ENCODE measurements around the gene GJA4.
"Not testable (repeated sequence)": the region's sequence is repeated elsewhere in the genome, so short reads cannot be mapped to it uniquely, and the experiment has no call there.

GJA4 gene

GRCh38 chr1:34790985-34791384 lies 1.8 kb upstream of the GJA4 start:
- no peak overlapping the region for H3K27ac ChIP-seq (ENCODE audit: low read length)
- no peak overlapping the region for H3K4me3 ChIP-seq (ENCODE audit: low read length in 2 of 2)
- H3K9me3 ChIP-seq (ENCODE audit: control insufficient read depth in 2 of 2, low read length in 2 of 2): no peaks in the 10 kb centered on the region
- H3K4me1 ChIP-seq (ENCODE audit: control insufficient read depth, insufficient read depth, low read length): peaks cover 4% of the 10 kb centered on the region
- H3K9ac ChIP-seq (ENCODE audit: low read length in 2 of 2): no peak overlapping the region
- peaks cover 0 to 9% of the 10 kb centered on the region in 2 donors for H3K36me3 ChIP-seq (ENCODE audit: control insufficient read depth in 2 of 2, insufficient read depth in 2 of 2, low read length in 2 of 2)
- peaks cover 16 to 17% of the 10 kb centered on the region in 2 donors for H3K27me3 ChIP-seq (ENCODE audit: control insufficient read depth in 1 of 2, insufficient read depth in 2 of 2, low read length in 2 of 2)

DNA sequence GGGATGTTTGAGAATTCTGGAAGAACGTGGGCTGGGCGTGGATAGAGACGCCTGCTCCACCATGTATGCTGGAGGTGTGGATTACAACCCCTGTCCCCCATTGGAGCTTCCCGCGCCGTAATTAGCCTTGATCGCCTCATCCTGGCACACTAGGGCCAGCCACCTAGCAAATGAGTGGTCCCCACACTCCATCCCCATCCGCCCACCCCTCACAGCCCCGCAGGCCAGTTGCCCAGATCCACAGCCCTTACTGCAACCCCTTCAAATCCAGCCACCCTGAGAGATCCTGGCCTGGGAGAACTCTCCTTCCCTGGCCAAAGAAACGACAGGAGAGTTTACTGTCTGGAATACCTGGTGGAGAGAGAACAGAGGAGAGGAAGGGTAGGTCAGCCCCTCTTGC lies 375 bp upstream of the GJA4 start:
- Histone ChIP-seq H3K36me3 (ENCODE audit: control insufficient read depth in 2 of 2, insufficient read depth in 2 of 2, low read length in 2 of 2) (peaks cover 0 to 9% of the 10 kb centered on the region in 2 donors), H3K9ac (ENCODE audit: low read length in 2 of 2) (no peak overlapping the region), H3K27ac (ENCODE audit: low read length) (no peak overlapping the region), H3K4me3 (ENCODE audit: low read length in 2 of 2) (no peak overlapping the region), H3K27me3 (ENCODE audit: control insufficient read depth in 1 of 2, insufficient read depth in 2 of 2, low read length in 2 of 2) (peaks cover 16 to 17% of the 10 kb centered on the region in 2 donors), H3K9me3 (ENCODE audit: control insufficient read depth in 2 of 2, low read length in 2 of 2) (no peaks in the 10 kb centered on the region), H3K4me1 (ENCODE audit: control insufficient read depth, insufficient read depth, low read length) (peaks cover 4% of the 10 kb centered on the region)

GRCh38 chr1:34794001-34794789 lies 1.4 kb downstream of the GJA4 start:
- peaks cover 4% of the 10 kb centered on the region for H3K4me1 ChIP-seq (ENCODE audit: control insufficient read depth, insufficient read depth, low read length)
- peaks cover 0 to 9% of the 10 kb centered on the region in 2 donors for H3K36me3 ChIP-seq (ENCODE audit: control insufficient read depth in 2 of 2, insufficient read depth in 2 of 2, low read length in 2 of 2)
- no peak overlapping the region for H3K27ac ChIP-seq (ENCODE audit: low read length)
- H3K4me3 ChIP-seq (ENCODE audit: low read length in 2 of 2): peak overlapping the region in 1 of 2 donors; percentile 40
- no peaks in the 10 kb centered on the region for H3K9me3 ChIP-seq (ENCODE audit: control insufficient read depth in 2 of 2, low read length in 2 of 2)
- peaks cover 16 to 17% of the 10 kb centered on the region in 2 donors for H3K27me3 ChIP-seq (ENCODE audit: control insufficient read depth in 1 of 2, insufficient read depth in 2 of 2, low read length in 2 of 2)
- no peak overlapping the region for H3K9ac ChIP-seq (ENCODE audit: low read length in 2 of 2)

DNA sequence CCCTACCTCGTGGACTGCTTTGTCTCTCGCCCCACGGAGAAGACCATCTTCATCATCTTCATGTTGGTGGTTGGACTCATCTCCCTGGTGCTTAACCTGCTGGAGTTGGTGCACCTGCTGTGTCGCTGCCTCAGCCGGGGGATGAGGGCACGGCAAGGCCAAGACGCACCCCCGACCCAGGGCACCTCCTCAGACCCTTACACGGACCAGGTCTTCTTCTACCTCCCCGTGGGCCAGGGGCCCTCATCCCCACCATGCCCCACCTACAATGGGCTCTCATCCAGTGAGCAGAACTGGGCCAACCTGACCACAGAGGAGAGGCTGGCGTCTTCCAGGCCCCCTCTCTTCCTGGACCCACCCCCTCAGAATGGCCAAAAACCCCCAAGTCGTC lies 2.0 kb downstream of the GJA4 start:
- Histone ChIP-seq H3K9me3 (ENCODE audit: control insufficient read depth in 2 of 2, low read length in 2 of 2) (no peaks in the 10 kb centered on the region), H3K27ac (ENCODE audit: low read length) (no peak overlapping the region), H3K9ac (ENCODE audit: low read length in 2 of 2) (no peak overlapping the region), H3K27me3 (ENCODE audit: control insufficient read depth in 1 of 2, insufficient read depth in 2 of 2, low read length in 2 of 2) (peaks cover 16 to 17% of the 10 kb centered on the region in 2 donors), H3K36me3 (ENCODE audit: control insufficient read depth in 2 of 2, insufficient read depth in 2 of 2, low read length in 2 of 2) (peaks cover 0 to 9% of the 10 kb centered on the region in 2 donors), H3K4me3 (ENCODE audit: low read length in 2 of 2) (peak overlapping the region in 1 of 2 donors; percentile 40), H3K4me1 (ENCODE audit: control insufficient read depth, insufficient read depth, low read length) (peaks cover 4% of the 10 kb centered on the region)

DNA sequence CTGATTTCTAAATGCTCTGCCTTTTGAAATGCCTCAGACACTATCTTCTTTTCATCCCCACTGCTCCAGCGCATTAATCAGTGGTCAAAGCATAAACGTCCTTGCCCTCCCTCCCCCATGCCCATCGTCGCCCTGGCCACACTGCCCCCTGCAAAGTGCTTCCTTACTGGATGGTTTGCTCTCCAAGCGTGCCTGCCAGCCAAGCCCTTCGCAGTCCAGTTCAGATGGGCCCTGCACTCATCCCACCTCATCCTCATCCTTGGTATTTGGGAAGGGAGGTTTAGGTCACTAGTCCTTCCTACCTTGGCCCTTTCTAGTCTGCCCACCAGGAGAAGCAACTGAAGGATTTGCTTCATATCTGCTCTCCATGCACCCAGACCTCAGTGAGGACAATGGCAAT lies 3.1 kb downstream of the GJA4 start:
- Histone ChIP-seq H3K9ac (ENCODE audit: low read length in 2 of 2) (no peak overlapping the region), H3K9me3 (ENCODE audit: control insufficient read depth in 2 of 2, low read length in 2 of 2) (no peaks in the 10 kb centered on the region), H3K4me1 (ENCODE audit: control insufficient read depth, insufficient read depth, low read length) (peaks cover 4% of the 10 kb centered on the region), H3K4me3 (ENCODE audit: low read length in 2 of 2) (peak overlapping the region in 1 of 2 donors; percentile 54), H3K27ac (ENCODE audit: low read length) (no peak overlapping the region), H3K27me3 (ENCODE audit: control insufficient read depth in 1 of 2, insufficient read depth in 2 of 2, low read length in 2 of 2) (peaks cover 16 to 17% of the 10 kb centered on the region in 2 donors), H3K36me3 (ENCODE audit: control insufficient read depth in 2 of 2, insufficient read depth in 2 of 2, low read length in 2 of 2) (peaks cover 0 to 9% of the 10 kb centered on the region in 2 donors)

GRCh38 chr1:34796990-34797389 lies 4.2 kb downstream of the GJA4 start:
- Histone ChIP-seq H3K4me3 (ENCODE audit: low read length in 2 of 2) (peak overlapping the region in 1 of 2 donors; percentile 54), H3K27ac (ENCODE audit: low read length) (no peak overlapping the region), H3K4me1 (ENCODE audit: control insufficient read depth, insufficient read depth, low read length) (peaks cover 4% of the 10 kb centered on the region), H3K9me3 (ENCODE audit: control insufficient read depth in 2 of 2, low read length in 2 of 2) (no peaks in the 10 kb centered on the region), H3K9ac (ENCODE audit: low read length in 2 of 2) (no peak overlapping the region), H3K36me3 (ENCODE audit: control insufficient read depth in 2 of 2, insufficient read depth in 2 of 2, low read length in 2 of 2) (peaks cover 0 to 9% of the 10 kb centered on the region in 2 donors), H3K27me3 (ENCODE audit: control insufficient read depth in 1 of 2, insufficient read depth in 2 of 2, low read length in 2 of 2) (peaks cover 14 to 15% of the 10 kb centered on the region in 2 donors)

DNA sequence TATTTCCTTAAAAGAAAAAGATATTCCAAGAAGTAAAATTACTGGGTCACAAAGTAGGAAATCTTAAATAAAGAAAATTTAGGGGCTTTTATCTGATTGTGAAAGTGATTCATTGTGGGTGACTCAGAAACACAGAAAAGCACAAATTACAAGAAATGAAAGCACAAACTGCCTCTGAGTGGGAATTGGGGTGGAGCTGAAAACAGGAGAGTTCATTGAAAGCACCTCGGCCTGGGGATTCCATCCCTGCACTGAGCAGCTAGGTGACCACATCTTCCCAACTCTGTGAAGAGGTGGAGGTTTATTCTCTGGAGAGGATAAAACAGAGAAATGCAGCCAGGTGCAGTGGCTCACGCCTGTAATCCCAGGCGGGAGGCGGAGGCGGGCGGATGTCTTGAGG lies 7.4 kb downstream of the GJA4 start:
- Histone ChIP-seq H3K4me3 (ENCODE audit: low read length in 2 of 2) (no peak overlapping the region), H3K9me3 (ENCODE audit: control insufficient read depth in 2 of 2, low read length in 2 of 2) (no peaks in the 10 kb centered on the region), H3K36me3 (ENCODE audit: control insufficient read depth in 2 of 2, insufficient read depth in 2 of 2, low read length in 2 of 2) (no peaks in the 10 kb centered on the region), H3K27ac (ENCODE audit: low read length) (no peak overlapping the region), H3K27me3 (ENCODE audit: control insufficient read depth in 1 of 2, insufficient read depth in 2 of 2, low read length in 2 of 2) (no peaks in the 10 kb centered on the region), H3K4me1 (ENCODE audit: control insufficient read depth, insufficient read depth, low read length) (no peaks in the 10 kb centered on the region), H3K9ac (ENCODE audit: low read length in 2 of 2) (no peak overlapping the region)

DNA sequence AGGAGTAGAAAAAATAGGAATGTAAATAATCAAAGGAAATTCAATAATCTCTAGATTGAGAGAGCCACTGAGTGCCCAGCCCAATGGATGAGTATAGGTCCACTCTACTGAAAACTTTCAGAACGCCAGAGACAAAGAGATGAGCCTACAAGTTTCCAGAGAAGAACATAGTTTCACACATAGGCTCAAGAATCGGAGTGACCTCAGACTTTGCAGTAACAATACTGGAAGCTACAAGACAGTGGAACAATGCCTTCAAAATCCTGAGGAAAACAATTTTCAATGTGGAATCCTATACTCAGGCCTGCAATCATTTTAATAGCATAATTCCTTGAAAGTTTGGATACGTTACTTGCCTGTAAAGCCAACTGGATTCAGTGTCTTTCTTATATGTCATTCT lies 11.0 kb downstream of the GJA4 start:
- Histone ChIP-seq H3K9me3 (ENCODE audit: control insufficient read depth in 2 of 2, low read length in 2 of 2) (no peaks in the 10 kb centered on the region), H3K9ac (ENCODE audit: low read length in 2 of 2) (no peak overlapping the region), H3K27me3 (ENCODE audit: control insufficient read depth in 1 of 2, insufficient read depth in 2 of 2, low read length in 2 of 2) (no peaks in the 10 kb centered on the region), H3K36me3 (ENCODE audit: control insufficient read depth in 2 of 2, insufficient read depth in 2 of 2, low read length in 2 of 2) (no peaks in the 10 kb centered on the region), H3K4me1 (ENCODE audit: control insufficient read depth, insufficient read depth, low read length) (no peaks in the 10 kb centered on the region), H3K4me3 (ENCODE audit: low read length in 2 of 2) (no peak overlapping the region), H3K27ac (ENCODE audit: low read length) (no peak overlapping the region)

GRCh38 chr1:34806396-34806795 lies 13.6 kb downstream of the GJA4 start:
- Histone ChIP-seq H3K9ac (ENCODE audit: low read length in 2 of 2) (no peak overlapping the region), H3K4me1 (ENCODE audit: control insufficient read depth, insufficient read depth, low read length) (no peaks in the 10 kb centered on the region), H3K36me3 (ENCODE audit: control insufficient read depth in 2 of 2, insufficient read depth in 2 of 2, low read length in 2 of 2) (no peaks in the 10 kb centered on the region), H3K27me3 (ENCODE audit: control insufficient read depth in 1 of 2, insufficient read depth in 2 of 2, low read length in 2 of 2) (no peaks in the 10 kb centered on the region), H3K27ac (ENCODE audit: low read length) (no peak overlapping the region), H3K4me3 (ENCODE audit: low read length in 2 of 2) (no peak overlapping the region), H3K9me3 (ENCODE audit: control insufficient read depth in 2 of 2, low read length in 2 of 2) (no peaks in the 10 kb centered on the region)

DNA sequence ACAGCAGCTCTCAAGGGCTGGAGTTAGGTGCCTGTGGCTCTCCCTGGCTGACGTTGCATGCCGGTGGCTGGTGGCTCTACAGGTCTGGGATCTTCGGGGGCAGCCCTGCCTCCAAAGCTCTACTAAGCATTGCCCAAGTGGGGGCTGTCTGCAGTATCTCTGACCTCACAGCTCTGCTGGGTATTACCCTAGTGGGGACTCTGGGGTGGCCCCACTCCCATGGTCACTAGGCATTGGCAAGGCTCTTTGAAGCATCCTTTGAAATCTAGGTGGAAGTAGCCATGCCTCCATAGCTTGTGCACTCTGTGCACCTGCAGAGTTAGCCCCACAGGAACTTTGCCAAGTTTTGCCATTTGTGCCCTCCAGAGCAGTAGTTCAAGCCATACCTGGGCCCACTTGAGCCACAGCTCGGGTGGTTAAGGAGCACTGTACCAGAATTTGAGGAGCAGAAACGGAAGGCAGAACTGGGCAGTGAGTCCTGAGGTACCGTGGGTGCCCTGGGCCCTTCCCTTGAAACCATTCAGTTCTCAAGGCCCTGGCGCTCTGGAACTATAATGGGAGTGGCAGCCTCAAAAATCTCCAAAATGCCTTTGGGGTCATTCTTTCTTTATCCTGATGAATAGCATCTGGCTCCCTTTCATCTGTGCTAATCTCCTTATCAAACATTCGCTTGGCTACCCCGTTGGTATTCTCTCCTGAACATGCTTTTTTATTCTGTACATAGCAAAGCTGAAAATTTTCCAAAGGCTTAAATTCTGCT lies 15.4 kb downstream of the GJA4 start:
- Histone ChIP-seq H3K9ac (ENCODE audit: low read length in 2 of 2) (no peak overlapping the region), H3K9me3 (ENCODE audit: control insufficient read depth in 2 of 2, low read length in 2 of 2) (no peaks in the 10 kb centered on the region), H3K27me3 (ENCODE audit: control insufficient read depth in 1 of 2, insufficient read depth in 2 of 2, low read length in 2 of 2) (no peaks in the 10 kb centered on the region), H3K27ac (ENCODE audit: low read length) (no peak overlapping the region), H3K4me3 (ENCODE audit: low read length in 2 of 2) (no peak overlapping the region), H3K4me1 (ENCODE audit: control insufficient read depth, insufficient read depth, low read length) (no peaks in the 10 kb centered on the region), H3K36me3 (ENCODE audit: control insufficient read depth in 2 of 2, insufficient read depth in 2 of 2, low read length in 2 of 2) (no peaks in the 10 kb centered on the region)

DNA sequence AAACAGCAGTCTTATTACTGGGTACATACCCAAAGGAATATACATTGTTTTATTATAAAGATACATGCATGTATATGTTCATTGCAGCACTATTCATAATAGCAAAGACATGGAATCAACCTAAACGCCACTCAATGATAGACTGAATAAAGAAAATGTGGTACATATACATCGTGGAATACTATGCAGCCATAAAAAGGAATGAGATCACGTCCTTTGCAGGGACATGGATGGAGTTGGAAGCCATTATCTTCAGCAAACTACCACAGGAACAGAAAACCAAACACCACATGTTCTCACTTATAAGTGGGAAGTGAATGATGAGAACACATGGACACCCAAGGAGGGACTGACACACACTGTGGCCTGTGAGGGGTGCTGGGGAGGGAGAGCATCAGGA lies 18.0 kb downstream of the GJA4 start:
- H3K27me3 ChIP-seq (ENCODE audit: control insufficient read depth in 1 of 2, insufficient read depth in 2 of 2, low read length in 2 of 2); H3K4me1 ChIP-seq (ENCODE audit: control insufficient read depth, insufficient read depth, low read length); H3K4me3 ChIP-seq (ENCODE audit: low read length in 2 of 2); H3K9me3 ChIP-seq (ENCODE audit: control insufficient read depth in 2 of 2, low read length in 2 of 2); H3K9ac ChIP-seq (ENCODE audit: low read length in 2 of 2); H3K36me3 ChIP-seq (ENCODE audit: control insufficient read depth in 2 of 2, insufficient read depth in 2 of 2, low read length in 2 of 2); H3K27ac ChIP-seq (ENCODE audit: low read length): not testable (repeated sequence)
